NCI-H82 treated with DMSO at 0.1 percent for 48 hours (cell line): ENCODE data around the gene MCUR1.
"Not testable (repeated sequence)": the region's sequence is repeated elsewhere in the genome, so short reads cannot be mapped to it uniquely, and the experiment has no call there.

Experiments used
- DNase-seq: peaks from one replicate; lab custom pipeline; 2025; ENCODE audit not compliant: unreplicated experiment; lab: John Stamatoyannopoulos, UW

Gene MCUR1

GRCh38 chr6:13780162-13780561 lies 34.2 kb downstream of the MCUR1 start:
- not testable (repeated sequence) for DNase-seq

DNA sequence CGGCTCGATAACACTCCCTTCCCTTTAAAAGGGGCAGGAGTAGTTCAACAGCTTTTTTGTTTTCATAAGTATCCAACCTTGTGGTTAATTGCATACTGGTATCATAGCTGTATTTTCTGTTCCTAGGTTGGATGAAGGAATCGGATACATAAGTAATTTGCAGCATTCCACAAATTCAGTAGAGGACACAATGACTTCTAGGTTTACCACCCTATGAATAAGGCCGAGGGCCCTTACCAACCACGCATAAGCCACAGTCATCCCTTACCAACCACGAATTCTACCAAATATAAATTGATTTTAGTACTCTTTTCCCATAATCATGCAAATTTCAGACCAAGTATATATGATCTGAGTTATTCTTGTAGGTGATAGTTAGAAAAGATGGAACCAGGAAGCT lies 36.3 kb downstream of the MCUR1 start:
- DNase-seq: no peak

DNA sequence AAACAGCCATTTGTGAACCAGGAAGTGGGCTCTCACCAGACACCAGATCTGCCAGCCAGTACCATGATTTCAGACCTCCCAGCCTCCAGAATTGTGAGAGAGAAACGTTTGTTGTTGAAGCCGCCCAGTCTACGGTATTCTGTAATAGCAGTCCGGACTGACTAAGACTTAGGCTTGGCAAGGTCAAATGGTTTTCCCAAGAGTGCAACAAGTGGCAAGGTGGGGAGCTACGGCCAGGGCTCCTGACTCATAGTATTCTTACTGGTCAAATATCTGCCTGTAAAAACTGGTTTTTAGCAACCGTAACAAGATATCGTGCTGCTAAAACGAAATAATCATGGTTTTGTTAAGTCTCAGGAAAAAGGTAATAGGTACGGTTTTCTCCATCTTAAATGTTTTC lies 37.8 kb downstream of the MCUR1 start:
- no peak for DNase-seq

- DNase-seq: not testable (repeated sequence)
These were observed 38.9 kb downstream of the MCUR1 start for GRCh38 chr6:13775466-13775865.

- DNase-seq: not testable (repeated sequence)
These were observed 41.9 kb downstream of the MCUR1 start for GRCh38 chr6:13772358-13773030.

DNA sequence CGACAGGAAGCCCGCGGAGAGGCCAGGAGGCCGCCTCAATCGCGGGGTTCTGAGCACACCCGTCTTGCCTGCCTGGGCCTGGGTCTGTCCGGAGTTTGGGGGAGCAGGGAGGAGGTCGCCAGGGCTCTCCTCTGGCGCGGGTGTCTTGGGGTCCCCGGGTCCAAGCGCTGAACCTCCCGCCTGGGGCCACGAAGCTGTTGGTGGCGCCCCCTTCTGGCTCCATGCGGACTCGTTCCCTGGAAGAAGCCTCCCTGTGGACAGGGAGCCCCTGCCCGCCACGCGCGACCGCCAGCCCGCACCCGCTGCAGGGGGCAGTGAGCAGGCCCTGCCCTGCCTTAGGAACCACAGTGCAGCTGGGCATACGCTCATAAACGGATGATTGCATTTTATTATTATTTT lies 44.7 kb downstream of the MCUR1 start:
- no peak for DNase-seq

DNA sequence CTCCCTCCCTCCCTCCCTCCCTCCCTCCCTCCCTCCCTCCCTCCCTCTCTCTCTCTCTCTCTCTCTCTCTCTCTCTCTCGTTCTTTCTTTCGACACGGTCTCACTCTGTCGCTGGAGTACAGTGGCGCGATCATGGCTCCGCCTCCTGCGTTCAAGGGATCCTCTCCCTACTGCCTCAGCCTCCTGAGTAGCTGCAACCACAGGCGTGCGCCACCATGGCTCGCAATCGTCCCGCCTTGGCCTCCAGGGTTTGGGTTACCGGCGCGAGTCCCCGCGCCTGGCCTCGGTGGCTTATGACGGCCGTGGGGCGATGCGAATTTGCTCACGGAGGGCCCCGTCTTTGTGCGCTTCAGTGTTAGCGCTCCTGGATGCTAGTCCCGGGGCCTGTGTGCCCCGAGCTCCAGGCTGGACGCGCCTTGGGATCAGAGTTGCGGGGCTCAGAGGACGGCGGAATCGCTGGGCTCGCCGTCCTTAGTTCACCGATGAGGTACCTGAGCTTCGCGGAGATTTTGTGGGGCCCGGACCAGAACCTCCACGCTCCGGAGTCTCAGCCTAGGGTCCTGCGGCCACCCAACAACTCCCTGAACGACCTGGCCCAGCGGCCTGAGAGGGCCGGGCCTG lies 45.2 kb downstream of the MCUR1 start:
- DNase-seq: no peak

- DNase-seq: no peak
These were observed 47.1 kb downstream of the MCUR1 start for GRCh38 chr6:13767121-13767808.

DNA sequence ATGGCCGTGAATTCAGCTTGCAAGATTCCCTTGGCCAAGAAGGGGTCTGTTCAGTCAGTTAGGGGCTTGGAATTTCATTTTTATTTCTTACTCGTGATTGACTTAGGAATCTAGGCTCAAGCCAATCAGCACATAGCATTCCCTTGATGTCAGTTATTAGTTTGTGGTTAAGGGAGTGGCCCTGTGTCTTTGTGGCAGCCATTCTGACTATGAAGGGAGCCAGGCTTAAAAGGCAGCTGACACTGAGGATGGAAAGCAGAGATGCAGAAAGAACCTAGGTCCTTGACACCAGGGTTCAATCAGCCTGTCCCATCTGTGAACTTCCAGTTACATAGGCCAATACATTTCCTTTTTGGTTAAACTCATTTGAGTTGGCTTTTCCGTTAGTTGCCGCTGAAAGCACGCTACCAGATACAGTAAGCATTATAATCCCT lies 48.1 kb downstream of the MCUR1 start:
- DNase-seq: peak; percentile 76

DNA sequence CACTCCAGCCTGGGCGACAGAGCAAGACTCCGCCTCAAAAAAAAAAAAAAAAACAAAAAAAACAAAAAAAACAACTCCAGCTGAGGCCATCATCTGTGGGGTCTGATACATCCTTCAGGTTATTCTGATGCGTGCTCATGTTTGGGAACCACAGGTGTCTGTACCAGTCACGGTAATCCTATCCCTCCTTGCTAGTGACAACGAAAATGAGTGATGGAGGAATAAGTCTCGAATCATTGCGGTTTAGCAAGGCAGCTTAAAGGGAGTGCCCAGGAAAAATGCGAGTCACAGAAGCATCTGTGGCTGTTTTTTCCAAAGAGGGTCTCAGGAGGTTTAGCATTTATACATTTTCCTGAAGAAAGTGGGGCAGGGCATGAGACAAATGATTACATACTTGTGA lies 48.8 kb downstream of the MCUR1 start:
- peak; percentile 51 for DNase-seq

DNA sequence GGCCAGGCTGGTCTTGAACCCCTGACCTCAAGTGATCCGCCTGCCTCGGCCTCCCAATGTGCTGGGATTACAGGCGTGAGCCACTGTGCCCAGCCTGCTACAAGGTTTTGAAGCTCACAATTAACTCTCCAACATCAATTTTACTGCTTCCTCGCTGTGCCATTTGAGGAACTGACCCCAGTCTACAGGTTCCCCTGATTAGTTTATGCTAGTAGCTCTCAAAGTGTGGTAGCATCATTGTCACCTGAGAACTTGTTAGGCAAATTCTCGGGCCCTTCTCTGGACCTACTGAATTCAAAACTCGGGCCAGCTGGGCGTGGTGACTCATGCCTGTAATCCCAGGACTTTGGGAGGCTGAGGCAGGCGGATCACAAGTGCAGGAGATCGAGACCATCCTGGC lies 49.4 kb downstream of the MCUR1 start:
- DNase-seq: no peak

- no peak for DNase-seq
These were observed 50.5 kb downstream of the MCUR1 start for GRCh38 chr6:13763740-13764381.

- no peak for DNase-seq
These were observed 51.5 kb downstream of the MCUR1 start for GRCh38 chr6:13762611-13763441.

- no peak for DNase-seq
These were observed 52.9 kb downstream of the MCUR1 start for GRCh38 chr6:13761361-13762036.

DNA sequence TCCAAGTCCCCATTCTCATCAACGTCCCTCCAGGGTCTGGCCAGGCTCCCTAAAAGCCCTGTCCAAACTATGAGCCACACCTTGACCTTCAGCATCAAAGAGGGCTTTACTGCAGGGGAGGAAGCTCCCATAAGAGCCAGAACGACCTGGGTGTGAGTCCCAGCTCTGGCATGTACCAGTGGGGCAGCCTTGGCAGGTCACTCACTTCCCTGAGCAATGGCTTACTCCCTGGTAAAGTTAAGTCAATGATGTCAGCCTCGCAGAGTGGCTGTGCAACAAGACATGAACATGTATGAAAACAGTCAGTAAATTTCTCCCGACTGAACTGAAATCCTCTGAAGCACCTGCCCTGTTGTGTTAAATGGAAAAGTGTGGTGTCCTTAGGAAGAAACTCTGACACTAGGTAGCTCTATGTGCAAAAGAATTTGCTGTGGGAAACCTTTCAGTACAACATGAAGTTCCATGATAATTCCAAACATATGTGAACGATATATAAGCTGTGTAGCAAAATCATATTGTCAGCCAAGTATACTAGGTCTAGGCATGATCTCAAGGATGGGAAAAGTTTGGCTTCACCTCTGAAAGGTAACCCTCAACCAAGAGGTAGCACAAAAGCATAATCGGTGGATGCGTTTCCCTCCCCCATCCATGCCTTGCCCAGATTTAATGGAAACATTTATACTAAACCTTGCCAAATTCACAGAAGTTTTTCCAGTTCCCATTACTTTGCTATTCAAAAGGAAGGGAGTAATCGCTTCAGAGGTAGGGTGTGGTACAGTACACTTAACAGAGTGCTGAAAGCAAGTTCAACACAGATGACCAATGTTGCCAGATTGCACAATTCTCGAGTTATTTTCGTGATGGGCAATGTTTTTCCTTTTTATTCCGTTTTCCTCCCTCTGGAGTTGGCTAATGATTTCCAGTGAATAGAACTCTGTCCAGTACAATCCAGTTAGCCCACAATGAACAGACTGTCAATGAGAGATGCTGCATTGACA lies 53.8 kb downstream of the MCUR1 start:
- no peak for DNase-seq

DNA sequence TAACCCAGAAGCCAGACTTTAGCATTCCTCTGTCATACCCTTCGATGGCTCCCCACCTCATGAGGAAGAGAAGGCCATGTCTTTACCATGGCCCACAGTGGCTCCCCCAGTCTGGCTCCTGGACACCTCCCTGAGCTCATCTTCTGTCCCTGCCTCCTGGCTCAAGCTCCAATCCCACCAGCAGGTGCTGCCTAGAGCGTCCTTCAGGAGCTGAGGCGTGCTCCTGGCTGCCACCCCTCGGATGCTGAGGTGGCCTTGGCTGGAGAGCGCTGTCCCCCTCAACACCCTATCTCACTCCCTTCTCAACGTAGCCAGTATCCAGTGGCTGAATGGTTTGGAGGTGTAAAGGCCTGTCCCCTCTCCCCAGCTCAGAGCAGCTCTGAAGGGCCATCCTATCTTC lies 55.3 kb downstream of the MCUR1 start:
- DNase-seq: no peak

DNA sequence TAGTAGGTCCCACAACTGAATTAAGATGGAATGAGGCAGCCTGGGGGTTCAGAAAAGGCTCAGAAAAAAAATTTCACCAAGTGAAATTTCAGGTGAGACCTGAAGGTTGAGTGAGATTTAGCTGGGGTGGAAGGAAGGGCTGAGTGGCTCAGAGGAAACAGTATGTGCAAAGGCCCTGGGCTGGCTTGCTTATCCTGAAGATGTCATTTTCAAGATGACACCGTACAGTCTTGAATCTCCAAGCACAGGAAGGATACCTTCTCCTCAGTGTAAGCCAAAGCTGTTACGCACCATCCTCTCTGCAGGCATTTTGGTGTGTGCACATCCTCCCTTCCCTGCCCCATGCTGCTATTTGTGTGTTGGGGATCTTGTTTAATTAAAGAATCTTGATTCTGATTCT lies 59.7 kb downstream of the MCUR1 start:
- DNase-seq: no peak

DNA sequence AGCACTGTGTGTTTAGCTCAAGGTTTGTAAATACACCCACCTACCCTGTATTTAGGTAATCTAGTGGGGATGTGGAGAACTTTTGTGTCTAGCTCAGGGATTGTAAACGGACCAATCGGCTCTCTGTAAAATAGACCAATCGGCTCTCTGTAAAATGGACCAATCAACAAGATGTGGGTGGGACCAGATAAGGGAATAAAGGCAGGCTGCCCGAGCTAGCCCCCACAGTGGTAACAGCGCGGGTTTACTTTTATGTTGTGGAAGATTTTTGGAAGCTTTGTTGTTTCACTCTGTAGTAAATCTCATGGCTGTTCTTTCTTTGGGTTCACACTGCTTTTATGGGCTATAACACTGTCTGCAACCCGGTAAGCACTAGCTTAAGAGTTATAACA lies 70.6 kb downstream of the MCUR1 start:
- no peak for DNase-seq
